ENCODE results near the gene MED26.

GRCh38 chr19:16628984-16629691 is 1.1 kb upstream of the MED26 start:
- no peak for TF ChIP-seq CTCF (IDR thresholded peaks at IDR 0.05)
- TF ChIP-seq POLR2A (IDR thresholded peaks at IDR 0.05), result no peak

Data from lower leg skin (tissue), 3 donors.